RWPE1 (cell line): ENCODE measurements around the gene CEP128.

Experiments
- CTCF ChIA-PET: fragments of 350-600 bp; sonication (Branson Sonifier 250); formaldehyde crosslinking; extraction: SDS; loops from one replicate; lab custom pipeline; 2021; lab: Yijun Ruan, JAX
- POLR2A ChIA-PET: fragments of 400-600 bp; formaldehyde crosslinking; extraction: SDS; loops from one replicate; lab custom pipeline; 2020; ENCODE audit warnings: antibody characterized with exemption; ENCODE audit not compliant: low non-redundant PET; lab: Yijun Ruan, JAX
- DNase-seq: peaks from one replicate; pipeline ENCODE4 v3.0.0; 2012; ENCODE audit warnings: low spot score
- H3K27ac ChIP-seq: fragments of 450-650 bp; 2 replicates; pipeline ENCODE4 v1.5.1; 2017
- TF ChIP-seq, protein P1 (sequence below): fragments of 450-650 bp; conservative IDR thresholded peaks from 2 replicates; pipeline ENCODE4 v1.5.1; 2017; ENCODE audit warnings: low read depth, mild to moderate bottlenecking

Gene CEP128

GRCh38 chr14:80538633-80539375 is 402.7 kb downstream of the CEP128 start:
- no peak for DNase-seq
- TF ChIP-seq, protein P1, sequence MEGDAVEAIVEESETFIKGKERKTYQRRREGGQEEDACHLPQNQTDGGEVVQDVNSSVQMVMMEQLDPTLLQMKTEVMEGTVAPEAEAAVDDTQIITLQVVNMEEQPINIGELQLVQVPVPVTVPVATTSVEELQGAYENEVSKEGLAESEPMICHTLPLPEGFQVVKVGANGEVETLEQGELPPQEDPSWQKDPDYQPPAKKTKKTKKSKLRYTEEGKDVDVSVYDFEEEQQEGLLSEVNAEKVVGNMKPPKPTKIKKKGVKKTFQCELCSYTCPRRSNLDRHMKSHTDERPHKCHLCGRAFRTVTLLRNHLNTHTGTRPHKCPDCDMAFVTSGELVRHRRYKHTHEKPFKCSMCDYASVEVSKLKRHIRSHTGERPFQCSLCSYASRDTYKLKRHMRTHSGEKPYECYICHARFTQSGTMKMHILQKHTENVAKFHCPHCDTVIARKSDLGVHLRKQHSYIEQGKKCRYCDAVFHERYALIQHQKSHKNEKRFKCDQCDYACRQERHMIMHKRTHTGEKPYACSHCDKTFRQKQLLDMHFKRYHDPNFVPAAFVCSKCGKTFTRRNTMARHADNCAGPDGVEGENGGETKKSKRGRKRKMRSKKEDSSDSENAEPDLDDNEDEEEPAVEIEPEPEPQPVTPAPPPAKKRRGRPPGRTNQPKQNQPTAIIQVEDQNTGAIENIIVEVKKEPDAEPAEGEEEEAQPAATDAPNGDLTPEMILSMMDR, result no peak
- ChIA-PET CTCF (interaction anchor here (0.6 kb wide), 1 partner anchor 483 kb away, joined by 3 read pairs; no protein-coding TSS in a partner anchor), POLR2A (no interaction called here)
- H3K27ac ChIP-seq, result no peak overlapping the region

- no peak overlapping the region for H3K27ac ChIP-seq
- CTCF ChIA-PET, result no interaction called here
- POLR2A ChIA-PET, result no interaction called here
- TF ChIP-seq, protein P1, result no peak
- DNase-seq, result no peak
These were observed 403.9 kb downstream of the CEP128 start for GRCh38 chr14:80537626-80538025.

GRCh38 chr14:80536456-80536855 is 405.1 kb downstream of the CEP128 start:
- no peak for DNase-seq
- TF ChIP-seq, protein P1, result no peak
- ChIA-PET POLR2A (no interaction called here), CTCF (no interaction called here)
- no peak overlapping the region for H3K27ac ChIP-seq

GRCh38 chr14:80535171-80535570 is 406.4 kb downstream of the CEP128 start:
- TF ChIP-seq, protein P1, result no peak
- H3K27ac ChIP-seq, result no peak overlapping the region
- ChIA-PET CTCF (no interaction called here), POLR2A (no interaction called here)
- no peak for DNase-seq

DNA sequence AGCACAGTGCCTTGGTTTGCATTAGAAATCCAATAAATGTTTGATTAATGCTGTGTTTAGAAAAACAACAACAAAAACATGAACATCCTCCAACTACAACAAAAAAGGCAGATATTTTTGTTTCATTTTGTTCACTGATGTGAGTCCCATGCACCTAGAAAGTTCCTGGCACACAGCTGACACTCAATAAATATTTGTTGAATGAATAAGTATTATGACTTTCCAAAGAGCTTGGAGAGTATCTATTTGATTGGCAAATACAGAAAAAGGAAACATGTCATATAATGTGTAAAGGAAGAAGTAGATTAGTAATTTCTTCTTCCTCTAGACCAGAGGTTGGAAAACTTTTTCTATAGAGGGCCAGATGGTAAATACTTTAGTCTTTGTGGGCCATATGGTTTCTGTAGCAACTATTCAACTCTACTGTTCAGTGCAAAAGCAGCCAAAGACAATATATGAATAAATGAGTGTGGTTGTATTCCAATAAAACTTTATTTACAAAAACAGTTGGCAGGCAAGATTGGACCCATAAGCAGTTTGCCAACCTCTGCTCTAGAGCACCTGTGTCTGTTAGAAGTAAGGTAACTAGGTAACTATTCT is 417.9 kb downstream of the CEP128 start:
- ChIA-PET CTCF (no interaction called here), POLR2A (no interaction called here)
- H3K27ac ChIP-seq, result no peak overlapping the region
- TF ChIP-seq, protein P1, result no peak
- DNase-seq, result no peak

GRCh38 chr14:80522936-80523335 is 418.6 kb downstream of the CEP128 start:
- POLR2A ChIA-PET, result no interaction called here
- no peak for DNase-seq
- CTCF ChIA-PET, result no interaction called here
- TF ChIP-seq, protein P1, result no peak
- H3K27ac ChIP-seq, result no peak overlapping the region
